Endothelial cell of umbilical vein (primary cell): ENCODE measurements around the gene NDUFAF8. TPM values are rescaled to one million over a fixed set of nuclear protein-coding genes. Genes with fewer than 3 reads are reported as not detected.

Experiments
- BruUV-seq: library from RNA; stranded (reverse); fragments of 400-500 nt; replicated peaks from 2 replicates; lab custom pipeline; 2021; lab: Mats Ljungman, UMichigan
- CTCF ChIA-PET: fragments of 300-600, 350-600 bp; sonication (Branson Sonifier 250); formaldehyde crosslinking; loops from one replicate; lab custom pipeline; 2021; ENCODE audit warnings: antibody characterized with exemption, inconsistent platforms; lab: Charles Lee
- POLR2A ChIA-PET: fragments of 300-600, 350-600 bp; sonication (Branson Sonifier 250); formaldehyde crosslinking; loops from one replicate; lab custom pipeline; 2021; ENCODE audit warnings: antibody characterized with exemption, inconsistent platforms; lab: Charles Lee
- DNase-seq: peaks from one replicate; pipeline ENCODE4 v3.0.0-alpha.2; 2011; ENCODE audit warnings: low read depth, low spot score
- FAIRE-seq: peaks from 2 replicates; lab custom pipeline; 2011; peaks lifted over from hg19 to GRCh38; lab: Jason Lieb, UNC
- H2AFZ ChIP-seq: 2 replicates; pipeline ENCODE4 v1.6.0; 2012; ENCODE audit warnings: low read depth, low read length, control low read depth, inconsistent platforms
- H3K27ac ChIP-seq: 2 replicates; pipeline ENCODE4 v1.5.1; 2011; ENCODE audit warnings: low read depth, mild to moderate bottlenecking, control low read depth, low read length, moderate library complexity; ENCODE audit not compliant: insufficient read depth
- H3K27me3 ChIP-seq, 2 experiments: 2 replicates each; pipeline versions ENCODE4 v1.6.0 to v1.6.1; 2011; ENCODE audit warnings: low read length in 2 of 2, mixed read lengths in 1 of 2; ENCODE audit not compliant: control insufficient read depth in 2 of 2, insufficient read depth in 2 of 2
- H3K36me3 ChIP-seq, 2 experiments: 2 replicates in 1 of 2; 3 replicates in 1 of 2; pipeline ENCODE4 v1.5.1; 2011; ENCODE audit warnings: low read length in 2 of 2, mild to moderate bottlenecking in 1 of 2, moderate library complexity in 1 of 2; ENCODE audit not compliant: control insufficient read depth in 2 of 2, insufficient read depth in 2 of 2; ENCODE audit errors: extremely low read depth in 1 of 2
- H3K4me1 ChIP-seq: 3 replicates; pipeline ENCODE4 v1.5.1; 2011; ENCODE audit warnings: mild to moderate bottlenecking, low read length; ENCODE audit not compliant: control insufficient read depth, insufficient read depth; ENCODE audit errors: extremely low read depth
- H3K4me2 ChIP-seq: 2 replicates; pipeline ENCODE4 v1.6.1; 2011; ENCODE audit warnings: low read length, control low read depth, mixed read lengths; ENCODE audit not compliant: insufficient read depth
- H3K4me3 ChIP-seq, 3 experiments: fragments of 200-600 bp in 1 of 3; sonication (generic), shearing (Covaris generic) in 1 of 3; replicated peaks in 1 of 3; 2 replicates each; pipeline ENCODE4 v1.5.1; 2011 to 2016; ENCODE audit warnings: control low read depth in 3 of 3, low read length in 3 of 3, mild to moderate bottlenecking in 2 of 3, inconsistent platforms in 1 of 3, low read depth in 1 of 3, moderate library complexity in 1 of 3; ENCODE audit not compliant: insufficient read depth in 1 of 3
- H3K79me2 ChIP-seq: 2 replicates; pipeline ENCODE4 v1.6.0; 2012; ENCODE audit warnings: low read length, inconsistent platforms; ENCODE audit not compliant: control insufficient read depth, insufficient read depth
- H3K9ac ChIP-seq: replicated peaks from 2 replicates; pipeline ENCODE3; 2011; ENCODE audit warnings: low read length, control low read depth; ENCODE audit not compliant: insufficient read depth; ENCODE audit errors: extremely low read depth
- H3K9me1 ChIP-seq: replicated peaks from 3 replicates; pipeline ENCODE4 v1.6.0; 2011; ENCODE audit warnings: mild to moderate bottlenecking, low read length; ENCODE audit not compliant: control insufficient read depth, insufficient read depth; ENCODE audit errors: extremely low read depth
- H3K9me3 ChIP-seq: replicated peaks from 2 replicates; pipeline ENCODE4 v1.5.1; 2012; ENCODE audit warnings: low read length, inconsistent platforms; ENCODE audit not compliant: control insufficient read depth, insufficient read depth
- H4K20me1 ChIP-seq: replicated peaks from 2 replicates; pipeline ENCODE3; 2011; ENCODE audit warnings: mild to moderate bottlenecking, low read length; ENCODE audit not compliant: control insufficient read depth, insufficient read depth; ENCODE audit errors: extremely low read depth
- EZH2 ChIP-seq: IDR thresholded peaks from 2 replicates; pipeline ENCODE4 v1.6.1; 2012; ENCODE audit warnings: borderline replicate concordance, low read depth, mild to moderate bottlenecking, moderate library complexity, low read length, inconsistent platforms; ENCODE audit not compliant: severe bottlenecking
- FOS ChIP-seq: IDR thresholded peaks from 2 replicates; pipeline ENCODE4 v1.6.1; 2011; ENCODE audit warnings: mild to moderate bottlenecking, low read length, moderate library complexity, borderline replicate concordance; ENCODE audit not compliant: insufficient read depth
- GATA2 ChIP-seq: IDR thresholded peaks from 2 replicates; pipeline ENCODE4 v1.7.0; 2011; ENCODE audit warnings: low read depth, mild to moderate bottlenecking, moderate library complexity, mixed read lengths, low read length; ENCODE audit not compliant: insufficient read length, insufficient read depth
- JUN ChIP-seq: IDR thresholded peaks from 2 replicates; pipeline ENCODE4 v1.6.1; 2011; ENCODE audit warnings: borderline replicate concordance, low read depth; ENCODE audit not compliant: insufficient read length, insufficient read depth
- MYC ChIP-seq: IDR thresholded peaks from one replicate; pipeline ENCODE4 v1.6.1; 2011; ENCODE audit warnings: mild to moderate bottlenecking, low read depth, low read length
- POLR2AphosphoS5 ChIP-seq: IDR thresholded peaks from 2 replicates; pipeline ENCODE4 v1.6.1; 2012; ENCODE audit warnings: low read depth, mild to moderate bottlenecking, control low read depth, low read length, moderate library complexity; ENCODE audit not compliant: insufficient read depth
- dilution Hi-C: fragments of 300-500 bp; cut with MboI; formaldehyde crosslinking; loops from one replicate; pipeline ENCODE4 v1.15.0; 2019; ENCODE audit warnings: low sequenced_read_pairs; ENCODE audit not compliant: extremely low pct_ligation_motif_present
- intact Hi-C: fragments of 100-400 bp; cut with micrococcal nuclease; formaldehyde crosslinking; loops from one replicate; pipeline ENCODE4 v1.10.0; 2022
- polyA plus RNA-seq, 4 experiments: library from polyadenylated mRNA; depleted of rRNA in 3 of 4; stranded (reverse) in 3 of 4; unstranded in 1 of 4; fragments of >200 nt; gene quantifications; 2 replicates each; pipeline versions ENCODE4 v1.2.1 to v1.2.3, GENCODE V29; 2011 to 2012; ENCODE audit warnings: missing spikeins in 1 of 4
- total RNA-seq: library from RNA; stranded (reverse); gene quantifications from 2 replicates; pipeline ENCODE4 v1.2.3, GENCODE V29; 2021
- TF ChIP-seq, protein P1 (sequence below), 2 donors: IDR thresholded peaks; 1 replicate in 1 of 2; 2 replicates in 1 of 2; pipeline ENCODE4 v1.5.1; 2011; ENCODE audit warnings: low read length in 2 of 2, mild to moderate bottlenecking in 2 of 2, moderate library complexity in 2 of 2, control low read depth in 1 of 2, inconsistent platforms in 1 of 2, low read depth in 1 of 2; ENCODE audit not compliant: insufficient read depth in 1 of 2; ENCODE audit errors: extremely low read depth in 1 of 2
- TF ChIP-seq, protein P2 (sequence below): IDR thresholded peaks from 2 replicates; pipeline ENCODE4 v1.6.1; 2011; ENCODE audit not compliant: insufficient read depth, insufficient read length

The NDUFAF8 gene
- total and polyA plus RNA-seq, 2 donors (not counting 3 experiments of a cell fraction or from before 2014, with no cell fraction given): 61.5 to 83.9 TPM

- Histone ChIP-seq H3K4me1 (peaks cover 6% of the 10 kb centered on the region), H3K9ac (no peak overlapping the region), H3K36me3 (peaks cover 0 to 4% of the 10 kb centered on the region in 2 experiments), H3K4me2 (no peak overlapping the region), H3K9me3 (no peaks in the 10 kb centered on the region), H3K27ac (no peak overlapping the region), H3K4me3 (no peak overlapping the region), H2AFZ (no peak overlapping the region), H3K9me1 (no peaks in the 10 kb centered on the region), H3K79me2 (no peaks in the 10 kb centered on the region), H3K27me3 (no peaks in the 10 kb centered on the region), H4K20me1 (no peaks in the 10 kb centered on the region)
- BruUV-seq: no TSS peak
- FAIRE-seq (no peak), DNase-seq (no peak)
- ChIA-PET CTCF (interaction anchor here (0.8 to 1.1 kb wide), 2 partner anchors 9 to 50 kb away, joined by 3 to 4 read pairs; no protein-coding TSS in a partner anchor), POLR2A (no interaction called here)
- dilution Hi-C loops: no loop called here
- TF ChIP-seq, protein P1, sequence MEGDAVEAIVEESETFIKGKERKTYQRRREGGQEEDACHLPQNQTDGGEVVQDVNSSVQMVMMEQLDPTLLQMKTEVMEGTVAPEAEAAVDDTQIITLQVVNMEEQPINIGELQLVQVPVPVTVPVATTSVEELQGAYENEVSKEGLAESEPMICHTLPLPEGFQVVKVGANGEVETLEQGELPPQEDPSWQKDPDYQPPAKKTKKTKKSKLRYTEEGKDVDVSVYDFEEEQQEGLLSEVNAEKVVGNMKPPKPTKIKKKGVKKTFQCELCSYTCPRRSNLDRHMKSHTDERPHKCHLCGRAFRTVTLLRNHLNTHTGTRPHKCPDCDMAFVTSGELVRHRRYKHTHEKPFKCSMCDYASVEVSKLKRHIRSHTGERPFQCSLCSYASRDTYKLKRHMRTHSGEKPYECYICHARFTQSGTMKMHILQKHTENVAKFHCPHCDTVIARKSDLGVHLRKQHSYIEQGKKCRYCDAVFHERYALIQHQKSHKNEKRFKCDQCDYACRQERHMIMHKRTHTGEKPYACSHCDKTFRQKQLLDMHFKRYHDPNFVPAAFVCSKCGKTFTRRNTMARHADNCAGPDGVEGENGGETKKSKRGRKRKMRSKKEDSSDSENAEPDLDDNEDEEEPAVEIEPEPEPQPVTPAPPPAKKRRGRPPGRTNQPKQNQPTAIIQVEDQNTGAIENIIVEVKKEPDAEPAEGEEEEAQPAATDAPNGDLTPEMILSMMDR (IDR thresholded peaks at IDR 0.05; ENCODE audit: extremely low read depth in 1 of 2, insufficient read depth in 1 of 2, low read depth in 1 of 2, low read length in 2 of 2): no peak
- TF ChIP-seq JUN: no peak
- no peak for TF ChIP-seq POLR2AphosphoS5
- TF ChIP-seq GATA2: no peak
- no peak for TF ChIP-seq EZH2
- TF ChIP-seq, protein P2, sequence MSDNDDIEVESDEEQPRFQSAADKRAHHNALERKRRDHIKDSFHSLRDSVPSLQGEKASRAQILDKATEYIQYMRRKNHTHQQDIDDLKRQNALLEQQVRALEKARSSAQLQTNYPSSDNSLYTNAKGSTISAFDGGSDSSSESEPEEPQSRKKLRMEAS: no peak
- no peak for TF ChIP-seq FOS
- TF ChIP-seq MYC: no peak
- intact Hi-C loops: no loop called here
Measured at GRCh38 chr17:81207610-81208581, 31.2 kb upstream of the NDUFAF8 start.
